HUES6 (cell line): ENCODE measurements around the gene COG5.

Experiments
- H3K27ac ChIP-seq: 2 replicates; pipeline ENCODE4 v1.7.0; 2013; ENCODE audit warnings: low read depth, mild to moderate bottlenecking, low read length, inconsistent platforms
- H3K27me3 ChIP-seq: 2 replicates; pipeline ENCODE4 v1.6.1; 2013; ENCODE audit warnings: low read length; ENCODE audit not compliant: control insufficient read depth, insufficient read depth
- H3K36me3 ChIP-seq: 2 replicates; pipeline ENCODE4 v1.6.1; 2013; ENCODE audit warnings: low read length; ENCODE audit not compliant: control insufficient read depth, insufficient read depth
- H3K4me1 ChIP-seq: 2 replicates; pipeline ENCODE4 v1.6.1; 2013; ENCODE audit warnings: low read length; ENCODE audit not compliant: control insufficient read depth, insufficient read depth
- H3K4me3 ChIP-seq: 2 replicates; pipeline ENCODE4 v1.5.1; 2013; ENCODE audit warnings: low read depth, low read length
- H3K9ac ChIP-seq: one replicate; pipeline ENCODE4 v1.6.1; 2013; ENCODE audit warnings: mild to moderate bottlenecking, low read length
- H3K9me3 ChIP-seq: 2 replicates; pipeline ENCODE4 v1.6.1; 2013; ENCODE audit warnings: low read depth, low read length; ENCODE audit not compliant: control insufficient read depth, insufficient read depth

COG5 gene

GRCh38 chr7:107579554-107579884, 15.8 kb upstream of the COG5 start:
- Histone ChIP-seq H3K9me3 (no peaks in the 10 kb centered on the region), H3K27ac (peak overlapping the region; percentile 8; the same call in 1 of the 2 replicates), H3K4me3 (peak overlapping the region; percentile 90), H3K27me3 (no peaks in the 10 kb centered on the region), H3K36me3 (peaks cover 26% of the 10 kb centered on the region), H3K9ac (peak overlapping the region; percentile 76), H3K4me1 (no peaks in the 10 kb centered on the region)

- Histone ChIP-seq H3K9me3 (no peaks in the 10 kb centered on the region), H3K36me3 (peaks cover 42% of the 10 kb centered on the region), H3K27ac (no peak overlapping the region), H3K4me1 (no peaks in the 10 kb centered on the region), H3K27me3 (no peaks in the 10 kb centered on the region), H3K4me3 (no peak overlapping the region), H3K9ac (no peak overlapping the region)
Measured at GRCh38 chr7:107573537-107573936, 9.8 kb upstream of the COG5 start.

- Histone ChIP-seq H3K4me3 (no peak overlapping the region), H3K27ac (no peak overlapping the region), H3K9me3 (no peaks in the 10 kb centered on the region), H3K9ac (no peak overlapping the region), H3K27me3 (no peaks in the 10 kb centered on the region), H3K36me3 (peaks cover 32% of the 10 kb centered on the region), H3K4me1 (no peaks in the 10 kb centered on the region)
Measured at GRCh38 chr7:107570298-107570697, 6.6 kb upstream of the COG5 start.

GRCh38 chr7:107564553-107565298, 1.0 kb upstream of the COG5 start:
- H3K36me3 ChIP-seq = peaks cover 6% of the 10 kb centered on the region; the same call in 1 of the 2 replicates
- H3K4me3 ChIP-seq = peak overlapping the region; percentile 94
- H3K9me3 ChIP-seq = no peaks in the 10 kb centered on the region
- no peaks in the 10 kb centered on the region for H3K27me3 ChIP-seq
- H3K27ac ChIP-seq = peak overlapping the region; percentile 78
- peak overlapping the region; percentile 94 for H3K9ac ChIP-seq
- H3K4me1 ChIP-seq = peaks cover 13% of the 10 kb centered on the region

GRCh38 chr7:107563081-107563774, 492 bp downstream of the COG5 start:
- Histone ChIP-seq H3K36me3 (peaks cover 6% of the 10 kb centered on the region; the same call in 1 of the 2 replicates), H3K4me3 (peak overlapping the region; percentile 94), H3K27me3 (no peaks in the 10 kb centered on the region), H3K27ac (peak overlapping the region; percentile 76; the same call in 1 of the 2 replicates), H3K9me3 (no peaks in the 10 kb centered on the region), H3K9ac (peak overlapping the region; percentile 94), H3K4me1 (peaks cover 13% of the 10 kb centered on the region)

GRCh38 chr7:107560898-107561516, 2.7 kb downstream of the COG5 start:
- H3K9ac ChIP-seq = no peak overlapping the region
- H3K27me3 ChIP-seq = no peaks in the 10 kb centered on the region
- peaks cover 13% of the 10 kb centered on the region for H3K4me1 ChIP-seq
- no peaks in the 10 kb centered on the region for H3K9me3 ChIP-seq
- H3K4me3 ChIP-seq = no peak overlapping the region
- no peak overlapping the region for H3K27ac ChIP-seq
- H3K36me3 ChIP-seq = peaks cover 15% of the 10 kb centered on the region

- H3K36me3 ChIP-seq = peaks cover 17% of the 10 kb centered on the region
- no peaks in the 10 kb centered on the region for H3K9me3 ChIP-seq
- no peak overlapping the region for H3K4me3 ChIP-seq
- H3K4me1 ChIP-seq = peaks cover 13% of the 10 kb centered on the region
- no peak overlapping the region for H3K9ac ChIP-seq
- H3K27ac ChIP-seq = no peak overlapping the region
- no peaks in the 10 kb centered on the region for H3K27me3 ChIP-seq
Measured at GRCh38 chr7:107559864-107560263, 3.9 kb downstream of the COG5 start.

- Histone ChIP-seq H3K4me3 (no peak overlapping the region), H3K9me3 (no peaks in the 10 kb centered on the region), H3K36me3 (peaks cover 38% of the 10 kb centered on the region), H3K4me1 (no peaks in the 10 kb centered on the region), H3K27me3 (no peaks in the 10 kb centered on the region), H3K27ac (no peak overlapping the region), H3K9ac (no peak overlapping the region)
Measured at GRCh38 chr7:107555893-107556292, 7.8 kb downstream of the COG5 start.

GRCh38 chr7:107551936-107552335, 11.8 kb downstream of the COG5 start:
- H3K9ac ChIP-seq = no peak overlapping the region
- no peak overlapping the region for H3K27ac ChIP-seq
- H3K4me1 ChIP-seq = no peaks in the 10 kb centered on the region
- H3K36me3 ChIP-seq = peaks cover 38% of the 10 kb centered on the region
- no peak overlapping the region for H3K4me3 ChIP-seq
- H3K9me3 ChIP-seq = no peaks in the 10 kb centered on the region
- H3K27me3 ChIP-seq = no peaks in the 10 kb centered on the region

- H3K9me3 ChIP-seq = peaks cover 3% of the 10 kb centered on the region; the same call in 1 of the 2 replicates
- H3K4me3 ChIP-seq = no peak overlapping the region
- no peaks in the 10 kb centered on the region for H3K4me1 ChIP-seq
- no peak overlapping the region for H3K27ac ChIP-seq
- no peak overlapping the region for H3K9ac ChIP-seq
- H3K36me3 ChIP-seq = peaks cover 33% of the 10 kb centered on the region
- no peaks in the 10 kb centered on the region for H3K27me3 ChIP-seq
Measured at GRCh38 chr7:107544848-107545591, 18.7 kb downstream of the COG5 start.
